ENCODE data around the gene ETV3. TPM values are rescaled to one million over a fixed set of nuclear protein-coding genes. Genes with fewer than 3 reads are reported as not detected.

Gene ETV3
- total RNA-seq, 2 donors from 2014 or later = 11.8 to 31.7 TPM

DNA sequence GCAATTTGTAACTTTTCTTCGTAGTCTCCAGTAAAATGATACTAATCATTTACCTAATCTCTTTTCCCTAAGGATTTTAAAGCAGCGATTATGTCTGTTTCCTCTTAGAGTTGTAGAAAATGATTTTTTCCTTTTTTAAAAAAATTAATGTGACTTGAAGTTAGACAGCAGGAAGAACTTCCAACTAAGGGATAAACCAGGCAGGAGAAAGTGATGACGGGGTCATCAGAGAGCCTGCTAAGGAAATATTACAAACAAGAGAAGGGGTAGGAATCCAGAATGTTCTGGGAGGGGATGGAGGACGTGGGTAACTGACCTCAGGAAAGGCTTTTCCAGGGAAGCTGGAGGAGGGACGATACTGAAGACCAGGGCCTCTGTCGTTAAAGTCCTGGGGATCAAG, 29.7 kb downstream of the ETV3 start:
- Histone ChIP-seq H3K27ac (no peak overlapping the region), H3K9me3 (no peaks in the 10 kb centered on the region), H3K36me3 (no peaks in the 10 kb centered on the region), H3K4me3 (no peak overlapping the region), H3K4me1 (ENCODE audit: control insufficient read depth in 1 of 2, low read depth in 2 of 2) (no peaks in the 10 kb centered on the region), H3K27me3 (replicated peaks; ENCODE audit: insufficient read depth) (peaks cover 3% of the 10 kb centered on the region)
- DNase-seq (ENCODE audit: low spot score) (no peak), ATAC-seq (ENCODE audit: insufficient number of reproducible peaks, low FRiP score, low read depth) (no peak)
- no peak for TF ChIP-seq CTCF (IDR thresholded peaks at IDR 0.05)

- Histone ChIP-seq H3K4me1 (ENCODE audit: control insufficient read depth in 1 of 2, low read depth in 2 of 2) (no peaks in the 10 kb centered on the region), H3K4me3 (no peak overlapping the region), H3K36me3 (no peaks in the 10 kb centered on the region), H3K27ac (no peak overlapping the region), H3K27me3 (replicated peaks; ENCODE audit: insufficient read depth) (peaks cover 3% of the 10 kb centered on the region), H3K9me3 (no peaks in the 10 kb centered on the region)
- TF ChIP-seq CTCF (IDR thresholded peaks at IDR 0.05) = no peak
- ATAC-seq (ENCODE audit: insufficient number of reproducible peaks, low FRiP score, low read depth) = no peak
- no peak for DNase-seq (ENCODE audit: low spot score)
Measured at GRCh38 chr1:157107702-157108101, 30.5 kb downstream of the ETV3 start.

GRCh38 chr1:157106813-157107189, 31.4 kb downstream of the ETV3 start:
- DNase-seq (ENCODE audit: low spot score) (no peak), ATAC-seq (ENCODE audit: insufficient number of reproducible peaks, low FRiP score, low read depth) (no peak)
- Histone ChIP-seq H3K4me3 (no peak overlapping the region), H3K27me3 (replicated peaks; ENCODE audit: insufficient read depth) (peaks cover 3% of the 10 kb centered on the region), H3K27ac (no peak overlapping the region), H3K9me3 (no peaks in the 10 kb centered on the region), H3K36me3 (no peaks in the 10 kb centered on the region), H3K4me1 (ENCODE audit: control insufficient read depth in 1 of 2, low read depth in 2 of 2) (no peaks in the 10 kb centered on the region)
- TF ChIP-seq CTCF (IDR thresholded peaks at IDR 0.05) = no peak

DNA sequence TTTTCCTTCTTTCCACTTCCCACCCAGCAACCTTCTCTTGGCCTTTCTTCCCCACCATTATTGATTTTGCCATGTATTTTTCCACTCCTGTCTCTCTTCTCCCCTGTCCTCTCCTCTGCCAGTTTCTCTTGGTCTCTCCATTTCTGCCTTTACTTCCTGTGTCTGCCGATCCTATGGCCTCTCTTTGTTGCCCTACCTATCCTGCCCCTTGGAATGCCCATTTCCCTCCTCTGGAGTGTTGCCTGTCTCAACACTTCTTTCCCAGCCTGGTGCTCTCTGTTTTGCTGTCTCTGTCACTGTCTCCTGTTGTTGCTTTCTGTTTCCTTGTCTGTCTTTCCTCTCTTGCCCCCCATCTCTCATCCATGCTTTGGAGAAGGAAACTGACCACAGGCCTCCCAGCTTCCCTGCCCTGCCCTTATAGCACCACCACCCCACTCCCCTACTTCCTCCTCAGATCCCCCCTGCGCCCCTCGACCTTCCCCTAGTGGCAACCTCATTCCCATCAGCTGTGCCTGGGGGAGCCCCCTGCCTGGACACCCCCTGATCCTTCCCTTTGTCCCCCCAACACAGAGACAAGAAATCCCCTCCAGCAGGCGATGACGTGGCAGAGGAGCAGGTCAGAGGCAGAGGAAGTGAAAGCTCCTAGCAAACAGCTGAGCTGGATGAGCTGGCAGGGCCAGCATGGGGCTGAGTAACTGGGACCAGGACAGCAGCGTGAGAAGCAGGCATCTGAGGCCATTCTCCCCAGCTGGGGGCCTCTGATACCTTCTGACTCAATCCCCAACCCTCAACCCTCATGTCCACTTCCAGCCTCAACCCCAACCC, 32.0 kb downstream of the ETV3 start:
- H3K9me3 ChIP-seq = no peaks in the 10 kb centered on the region
- no peaks in the 10 kb centered on the region for H3K36me3 ChIP-seq
- no peak for ATAC-seq (ENCODE audit: insufficient number of reproducible peaks, low FRiP score, low read depth)
- no peak overlapping the region for H3K4me3 ChIP-seq
- TF ChIP-seq CTCF (IDR thresholded peaks at IDR 0.05) = no peak
- no peak overlapping the region for H3K27ac ChIP-seq
- H3K4me1 ChIP-seq (ENCODE audit: control insufficient read depth in 1 of 2, low read depth in 2 of 2) = no peaks in the 10 kb centered on the region
- peaks cover 3% of the 10 kb centered on the region for H3K27me3 ChIP-seq (replicated peaks; ENCODE audit: insufficient read depth)
- DNase-seq (ENCODE audit: low spot score) = no peak

DNA sequence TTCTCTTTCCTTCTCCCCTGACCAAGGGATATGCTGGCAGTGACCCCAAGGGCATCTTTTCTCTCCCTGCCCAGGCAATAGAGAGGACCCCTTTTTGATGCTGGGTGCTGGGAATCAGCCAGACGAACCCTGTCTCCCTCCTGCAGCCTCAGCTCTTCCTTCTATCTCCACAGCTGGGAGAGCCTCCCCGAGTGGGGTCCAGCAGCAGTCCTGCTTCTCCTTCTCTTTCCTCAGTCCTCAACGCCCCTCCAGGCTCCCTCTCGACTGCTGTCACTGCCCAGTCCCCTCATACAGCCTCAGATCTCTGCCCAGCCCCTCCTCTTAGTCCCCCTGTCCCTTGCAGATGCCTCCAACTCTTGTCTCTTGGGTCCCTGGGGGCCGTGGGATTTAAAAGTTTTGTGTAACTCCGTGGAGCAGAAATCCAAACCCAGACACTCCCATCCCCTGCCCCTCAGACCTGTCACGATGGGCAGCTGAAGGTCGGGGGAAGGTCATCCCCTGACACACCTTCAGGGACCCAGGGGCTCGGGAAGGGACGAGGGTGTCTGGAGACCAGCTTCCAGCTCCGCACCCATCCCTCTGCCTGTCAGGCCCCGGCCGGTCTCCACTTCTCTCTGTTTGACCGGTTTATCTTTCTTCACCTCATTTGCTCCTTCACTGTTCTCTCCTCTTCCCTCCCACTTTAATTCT, 32.8 kb downstream of the ETV3 start:
- ATAC-seq (ENCODE audit: insufficient number of reproducible peaks, low FRiP score, low read depth) = no peak
- H3K4me1 ChIP-seq (ENCODE audit: control insufficient read depth in 1 of 2, low read depth in 2 of 2) = no peaks in the 10 kb centered on the region
- peaks cover 3% of the 10 kb centered on the region for H3K27me3 ChIP-seq (replicated peaks; ENCODE audit: insufficient read depth)
- H3K36me3 ChIP-seq = no peaks in the 10 kb centered on the region
- no peak for DNase-seq (ENCODE audit: low spot score)
- TF ChIP-seq CTCF (IDR thresholded peaks at IDR 0.05) = no peak
- no peak overlapping the region for H3K27ac ChIP-seq
- no peaks in the 10 kb centered on the region for H3K9me3 ChIP-seq
- H3K4me3 ChIP-seq = no peak overlapping the region
